SK-N-SH treated with all-trans-retinoic acid at 6 μM for 48 hours (cell line): ENCODE results near the gene DNAJC24.

Source experiments
- ARNTL ChIP-seq: fragments of 450-650 bp; formaldehyde crosslinking; IDR thresholded peaks from 2 replicates; pipeline ENCODE4 v1.5.0; 2020; ENCODE audit warnings: low read depth, mild to moderate bottlenecking, moderate library complexity, borderline replicate concordance
- BACH2 ChIP-seq: fragments of 250-450 bp; sonication (Bioruptor Pico); IDR thresholded peaks from 2 replicates; pipeline ENCODE4 v1.9.0; 2021; ENCODE audit warnings: mild to moderate bottlenecking, borderline replicate concordance
- CREB5 ChIP-seq: fragments of 250-450 bp; sonication (Bioruptor Pico); IDR thresholded peaks from 2 replicates; pipeline ENCODE4 v1.5.1; 2020; ENCODE audit warnings: low read depth, mild to moderate bottlenecking, moderate library complexity
- ESRRG ChIP-seq: fragments of 250-450 bp; sonication (Bioruptor Pico); IDR thresholded peaks from 2 replicates; pipeline ENCODE4 v1.6.1; 2021; ENCODE audit warnings: mild to moderate bottlenecking
- GLIS3 ChIP-seq: fragments of 250-450 bp; sonication (Bioruptor Pico); IDR thresholded peaks from 2 replicates; pipeline ENCODE4 v1.5.0; 2020; ENCODE audit warnings: mild to moderate bottlenecking, moderate library complexity
- OSR1 ChIP-seq: fragments of 250-450 bp; sonication (Bioruptor Pico); IDR thresholded peaks from 2 replicates; pipeline ENCODE4 v1.8.0; 2022; ENCODE audit warnings: moderate library complexity, mild to moderate bottlenecking, inconsistent platforms
- POU6F1 ChIP-seq: fragments of 250-450 bp; sonication (Bioruptor Pico); IDR thresholded peaks from 2 replicates; pipeline ENCODE4 v1.8.0; 2021; ENCODE audit warnings: low read depth, mild to moderate bottlenecking, moderate library complexity, borderline replicate concordance
- PPARA ChIP-seq: fragments of 250-450 bp; sonication (Bioruptor Pico); IDR thresholded peaks from 2 replicates; pipeline ENCODE4 v1.5.0; 2020; ENCODE audit warnings: mild to moderate bottlenecking, borderline replicate concordance
- RARB ChIP-seq: fragments of 250-450 bp; sonication (Bioruptor Pico); IDR thresholded peaks from 2 replicates; pipeline ENCODE4 v1.8.0; 2021; ENCODE audit warnings: mild to moderate bottlenecking, moderate library complexity
- TOX ChIP-seq: fragments of 250-450 bp; sonication (Bioruptor Pico); IDR thresholded peaks from 2 replicates; pipeline ENCODE4 v1.8.0; 2021; ENCODE audit warnings: mild to moderate bottlenecking, moderate library complexity, borderline replicate concordance
- ZFP30 ChIP-seq: fragments of 450-650 bp; formaldehyde crosslinking; IDR thresholded peaks from 2 replicates; pipeline ENCODE4 v1.5.0; 2022; ENCODE audit warnings: mild to moderate bottlenecking, moderate library complexity
- ZNF70 ChIP-seq: fragments of 450-650 bp; formaldehyde crosslinking; IDR thresholded peaks from 2 replicates; pipeline ENCODE4 v1.5.0; 2020; ENCODE audit warnings: mild to moderate bottlenecking, moderate library complexity
- TF ChIP-seq, protein P1 (sequence below): fragments of 250-450 bp; sonication (Bioruptor Pico); IDR thresholded peaks from 2 replicates; pipeline ENCODE4 v1.8.0; 2020; ENCODE audit warnings: mild to moderate bottlenecking, moderate library complexity, borderline replicate concordance

GRCh38 chr11:31337806-31338205, 31.9 kb upstream of the DNAJC24 start:
- TF ChIP-seq ESRRG (CRISPR knock-in tag) (no peak), ZNF70 (CRISPR knock-in tag) (no peak), BACH2 (CRISPR knock-in tag) (no peak), POU6F1 (no peak), TOX (CRISPR knock-in tag) (no peak), GLIS3 (CRISPR knock-in tag) (no peak), ARNTL (CRISPR knock-in tag) (no peak), PPARA (CRISPR knock-in tag) (no peak), OSR1 (no peak), ZFP30 (CRISPR knock-in tag) (no peak), RARB (CRISPR knock-in tag) (no peak), CREB5 (CRISPR knock-in tag) (no peak)
- TF ChIP-seq, protein P1, sequence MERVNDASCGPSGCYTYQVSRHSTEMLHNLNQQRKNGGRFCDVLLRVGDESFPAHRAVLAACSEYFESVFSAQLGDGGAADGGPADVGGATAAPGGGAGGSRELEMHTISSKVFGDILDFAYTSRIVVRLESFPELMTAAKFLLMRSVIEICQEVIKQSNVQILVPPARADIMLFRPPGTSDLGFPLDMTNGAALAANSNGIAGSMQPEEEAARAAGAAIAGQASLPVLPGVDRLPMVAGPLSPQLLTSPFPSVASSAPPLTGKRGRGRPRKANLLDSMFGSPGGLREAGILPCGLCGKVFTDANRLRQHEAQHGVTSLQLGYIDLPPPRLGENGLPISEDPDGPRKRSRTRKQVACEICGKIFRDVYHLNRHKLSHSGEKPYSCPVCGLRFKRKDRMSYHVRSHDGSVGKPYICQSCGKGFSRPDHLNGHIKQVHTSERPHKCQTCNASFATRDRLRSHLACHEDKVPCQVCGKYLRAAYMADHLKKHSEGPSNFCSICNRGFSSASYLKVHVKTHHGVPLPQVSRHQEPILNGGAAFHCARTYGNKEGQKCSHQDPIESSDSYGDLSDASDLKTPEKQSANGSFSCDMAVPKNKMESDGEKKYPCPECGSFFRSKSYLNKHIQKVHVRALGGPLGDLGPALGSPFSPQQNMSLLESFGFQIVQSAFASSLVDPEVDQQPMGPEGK (CRISPR knock-in tag), result no peak
